Measurements from ENCODE around the gene FAM53B.

The FAM53B gene

GRCh38 chr10:124731551-124731950, 12.6 kb downstream of the FAM53B start:
- TF ChIP-seq ZFX (IDR thresholded peaks at IDR 0.05; ENCODE audit: borderline replicate concordance): no peak
- TF ChIP-seq, protein P1, sequence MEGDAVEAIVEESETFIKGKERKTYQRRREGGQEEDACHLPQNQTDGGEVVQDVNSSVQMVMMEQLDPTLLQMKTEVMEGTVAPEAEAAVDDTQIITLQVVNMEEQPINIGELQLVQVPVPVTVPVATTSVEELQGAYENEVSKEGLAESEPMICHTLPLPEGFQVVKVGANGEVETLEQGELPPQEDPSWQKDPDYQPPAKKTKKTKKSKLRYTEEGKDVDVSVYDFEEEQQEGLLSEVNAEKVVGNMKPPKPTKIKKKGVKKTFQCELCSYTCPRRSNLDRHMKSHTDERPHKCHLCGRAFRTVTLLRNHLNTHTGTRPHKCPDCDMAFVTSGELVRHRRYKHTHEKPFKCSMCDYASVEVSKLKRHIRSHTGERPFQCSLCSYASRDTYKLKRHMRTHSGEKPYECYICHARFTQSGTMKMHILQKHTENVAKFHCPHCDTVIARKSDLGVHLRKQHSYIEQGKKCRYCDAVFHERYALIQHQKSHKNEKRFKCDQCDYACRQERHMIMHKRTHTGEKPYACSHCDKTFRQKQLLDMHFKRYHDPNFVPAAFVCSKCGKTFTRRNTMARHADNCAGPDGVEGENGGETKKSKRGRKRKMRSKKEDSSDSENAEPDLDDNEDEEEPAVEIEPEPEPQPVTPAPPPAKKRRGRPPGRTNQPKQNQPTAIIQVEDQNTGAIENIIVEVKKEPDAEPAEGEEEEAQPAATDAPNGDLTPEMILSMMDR (IDR thresholded peaks at IDR 0.05): no peak
- no peak overlapping the region for H3K27ac ChIP-seq

DNA sequence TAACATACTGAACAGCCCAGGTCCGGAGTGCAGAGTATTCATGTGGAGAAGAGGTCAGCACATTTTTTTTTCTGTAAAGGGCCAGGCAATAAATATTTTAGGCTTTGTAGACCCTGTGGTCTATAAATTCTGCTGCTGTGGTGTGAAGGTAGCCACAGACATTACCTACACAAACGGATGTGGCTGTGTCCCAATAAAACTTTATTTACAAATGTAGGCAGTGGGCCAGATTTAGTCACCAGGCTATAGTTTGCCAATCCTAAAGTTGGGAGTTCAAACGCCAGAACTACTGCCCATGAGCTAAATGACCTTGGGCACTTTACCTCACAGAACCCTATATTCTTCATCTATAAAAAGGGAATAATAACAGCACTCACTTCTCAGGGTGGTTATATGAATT, 13.4 kb downstream of the FAM53B start:
- no peak for TF ChIP-seq ZFX (IDR thresholded peaks at IDR 0.05; ENCODE audit: borderline replicate concordance)
- TF ChIP-seq, protein P1 (IDR thresholded peaks at IDR 0.05): no peak
- H3K27ac ChIP-seq: no peak overlapping the region

DNA sequence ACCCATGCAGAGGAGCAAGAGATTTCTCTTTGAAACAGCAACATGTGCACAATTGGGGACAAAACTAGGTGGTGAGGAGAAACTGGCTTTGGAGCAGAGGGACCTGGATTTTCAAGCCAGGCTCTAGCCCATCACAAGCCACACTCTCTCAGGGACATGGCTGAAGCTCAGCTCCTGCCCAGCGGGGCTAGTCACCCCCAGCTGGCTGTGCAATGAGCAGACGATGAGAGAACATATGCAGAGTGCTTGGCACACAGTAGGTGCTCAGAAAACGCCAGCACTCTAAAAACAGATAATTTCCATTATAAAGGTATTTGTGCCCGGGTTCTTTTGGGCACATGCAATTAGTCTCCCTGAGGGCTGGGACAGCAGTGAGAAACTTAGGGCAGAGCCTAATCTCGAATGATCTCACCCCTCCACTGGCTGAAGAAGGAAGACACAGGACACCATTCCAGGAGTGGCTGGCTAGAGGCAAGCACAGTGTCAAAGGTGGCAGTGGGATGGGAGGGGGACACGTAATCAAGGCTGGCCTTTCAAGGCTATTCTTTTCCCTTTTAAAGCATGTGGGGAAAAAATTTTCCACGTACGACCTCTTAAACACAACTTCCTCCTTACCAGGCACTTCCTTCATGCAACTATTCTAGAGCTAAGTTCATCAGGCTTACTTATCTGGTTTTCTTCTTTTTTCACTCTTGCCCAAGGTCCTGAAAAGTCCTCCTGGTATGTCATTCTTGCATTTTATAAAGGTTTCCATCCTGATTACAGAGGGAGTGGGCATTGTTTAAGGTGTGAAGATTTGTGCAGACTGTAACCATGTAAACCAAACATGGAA, 15.1 kb downstream of the FAM53B start:
- H3K27ac ChIP-seq: no peak overlapping the region
- TF ChIP-seq, protein P1 (IDR thresholded peaks at IDR 0.05): no peak
- TF ChIP-seq ZFX (IDR thresholded peaks at IDR 0.05; ENCODE audit: borderline replicate concordance): no peak

DNA sequence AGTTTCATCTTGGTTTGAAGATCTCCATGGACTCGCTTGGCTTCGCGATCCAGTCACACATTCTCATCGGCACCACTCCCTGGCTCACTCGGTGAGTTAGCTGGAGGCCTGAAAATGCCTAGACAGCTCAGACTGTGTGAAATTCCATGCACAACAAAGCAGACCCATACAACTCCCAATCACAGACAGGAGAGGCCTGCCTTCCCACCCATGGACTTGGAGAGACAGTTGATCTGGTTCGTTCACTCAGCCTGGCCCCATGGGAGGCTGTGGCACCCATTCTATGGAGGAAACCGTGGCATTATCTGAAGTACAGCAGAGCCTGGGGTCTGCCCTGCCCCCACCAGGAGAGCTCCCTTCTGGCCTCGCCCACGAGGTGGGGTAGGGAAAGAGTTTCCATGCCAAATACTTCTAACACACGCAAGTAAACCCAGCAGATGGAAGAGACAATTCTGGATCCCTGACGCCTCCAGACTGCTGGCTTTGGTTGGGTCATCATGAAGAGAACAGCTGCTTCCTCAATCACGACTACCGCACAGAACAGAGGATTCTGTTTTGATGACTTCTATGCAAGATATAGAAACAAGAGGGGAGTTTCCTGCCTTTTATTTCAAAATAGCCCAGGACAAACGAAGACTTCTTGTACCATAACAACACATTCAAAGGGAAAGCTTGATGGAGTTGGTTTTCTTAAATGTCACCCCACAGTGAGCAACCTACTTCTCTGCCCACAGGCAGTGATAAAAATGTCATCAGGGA, 15.9 kb downstream of the FAM53B start:
- TF ChIP-seq ZFX (IDR thresholded peaks at IDR 0.05; ENCODE audit: borderline replicate concordance): no peak
- TF ChIP-seq, protein P1 (IDR thresholded peaks at IDR 0.05): no peak
- H3K27ac ChIP-seq: no peak overlapping the region

GRCh38 chr10:124727361-124727960, 16.7 kb downstream of the FAM53B start:
- no peak overlapping the region for H3K27ac ChIP-seq
- TF ChIP-seq, protein P1 (IDR thresholded peaks at IDR 0.05): no peak
- no peak for TF ChIP-seq ZFX (IDR thresholded peaks at IDR 0.05; ENCODE audit: borderline replicate concordance)

- no peak overlapping the region for H3K27ac ChIP-seq
- TF ChIP-seq, protein P1 (IDR thresholded peaks at IDR 0.05): no peak
- no peak for TF ChIP-seq ZFX (IDR thresholded peaks at IDR 0.05; ENCODE audit: borderline replicate concordance)
These were observed 18.4 kb downstream of the FAM53B start for GRCh38 chr10:124725791-124726190.

Data from 22Rv1 (cell line).